ENCODE results near the gene HYAL2. TPM values are rescaled to one million over a fixed set of nuclear protein-coding genes. Genes with fewer than 3 reads are reported as not detected.

Gene HYAL2
- total and polyA plus RNA-seq, 9 of the 15 experiments (the other 6 are each of a cell fraction or from before 2014, with no cell fraction given): 0.36 to 22.7 (median 11.4) TPM; not detected in 1

GRCh38 chr3:50337175-50337861, 14.8 kb upstream of the HYAL2 start (continued):
- no peak; the same call in 1 of the 2 replicates for TF ChIP-seq SOX6 (IDR thresholded peaks at IDR 0.05)
- peak in 1 of 3 experiments; percentile 12 for TF ChIP-seq YY1 (IDR thresholded peaks at IDR 0.05; ENCODE audit: borderline replicate concordance in 1 of 3, control insufficient read depth in 1 of 3, extremely low read depth in 1 of 3, insufficient read depth in 3 of 3, insufficient read length in 1 of 3, insufficient replicate concordance in 2 of 3, low read depth in 1 of 3, low read length in 2 of 3)
- TF ChIP-seq GABPB2 (CRISPR knock-in tag; conservative IDR thresholded peaks at IDR 0.05): no peak
- TF ChIP-seq POLR3G (IDR thresholded peaks at IDR 0.05; ENCODE audit: extremely low read depth, insufficient read length, insufficient replicate concordance): no peak
- peak; percentile 55 for TF ChIP-seq HNRNPLL (IDR thresholded peaks at IDR 0.05; ENCODE audit: low read depth, low read length, poor library complexity, severe bottlenecking)
- no peak for TF ChIP-seq TEAD2 (tag; IDR thresholded peaks at IDR 0.05)
- no peak for TF ChIP-seq CTCFL (IDR thresholded peaks at IDR 0.05; ENCODE audit: borderline replicate concordance, insufficient read depth, low read depth, low read length, poor library complexity, severe bottlenecking)
- TF ChIP-seq, protein P1, sequence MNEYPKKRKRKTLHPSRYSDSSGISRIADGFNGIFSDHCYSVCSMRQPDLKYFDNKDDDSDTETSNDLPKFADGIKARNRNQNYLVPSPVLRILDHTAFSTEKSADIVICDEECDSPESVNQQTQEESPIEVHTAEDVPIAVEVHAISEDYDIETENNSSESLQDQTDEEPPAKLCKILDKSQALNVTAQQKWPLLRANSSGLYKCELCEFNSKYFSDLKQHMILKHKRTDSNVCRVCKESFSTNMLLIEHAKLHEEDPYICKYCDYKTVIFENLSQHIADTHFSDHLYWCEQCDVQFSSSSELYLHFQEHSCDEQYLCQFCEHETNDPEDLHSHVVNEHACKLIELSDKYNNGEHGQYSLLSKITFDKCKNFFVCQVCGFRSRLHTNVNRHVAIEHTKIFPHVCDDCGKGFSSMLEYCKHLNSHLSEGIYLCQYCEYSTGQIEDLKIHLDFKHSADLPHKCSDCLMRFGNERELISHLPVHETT (CRISPR knock-in tag; conservative IDR thresholded peaks at IDR 0.05 in 1 of 2, IDR thresholded peaks at IDR 0.05 in 1 of 2): peak in 1 of 2 experiments; percentile 93; a peak in 2 of 4 replicates
- no peak for TF ChIP-seq CBFA2T3 (IDR thresholded peaks at IDR 0.05)
- TF ChIP-seq HIVEP1 (CRISPR knock-in tag; IDR thresholded peaks at IDR 0.05): no peak
- no peak for TF ChIP-seq BRD4 (IDR thresholded peaks at IDR 0.05)
- TF ChIP-seq, protein P2, sequence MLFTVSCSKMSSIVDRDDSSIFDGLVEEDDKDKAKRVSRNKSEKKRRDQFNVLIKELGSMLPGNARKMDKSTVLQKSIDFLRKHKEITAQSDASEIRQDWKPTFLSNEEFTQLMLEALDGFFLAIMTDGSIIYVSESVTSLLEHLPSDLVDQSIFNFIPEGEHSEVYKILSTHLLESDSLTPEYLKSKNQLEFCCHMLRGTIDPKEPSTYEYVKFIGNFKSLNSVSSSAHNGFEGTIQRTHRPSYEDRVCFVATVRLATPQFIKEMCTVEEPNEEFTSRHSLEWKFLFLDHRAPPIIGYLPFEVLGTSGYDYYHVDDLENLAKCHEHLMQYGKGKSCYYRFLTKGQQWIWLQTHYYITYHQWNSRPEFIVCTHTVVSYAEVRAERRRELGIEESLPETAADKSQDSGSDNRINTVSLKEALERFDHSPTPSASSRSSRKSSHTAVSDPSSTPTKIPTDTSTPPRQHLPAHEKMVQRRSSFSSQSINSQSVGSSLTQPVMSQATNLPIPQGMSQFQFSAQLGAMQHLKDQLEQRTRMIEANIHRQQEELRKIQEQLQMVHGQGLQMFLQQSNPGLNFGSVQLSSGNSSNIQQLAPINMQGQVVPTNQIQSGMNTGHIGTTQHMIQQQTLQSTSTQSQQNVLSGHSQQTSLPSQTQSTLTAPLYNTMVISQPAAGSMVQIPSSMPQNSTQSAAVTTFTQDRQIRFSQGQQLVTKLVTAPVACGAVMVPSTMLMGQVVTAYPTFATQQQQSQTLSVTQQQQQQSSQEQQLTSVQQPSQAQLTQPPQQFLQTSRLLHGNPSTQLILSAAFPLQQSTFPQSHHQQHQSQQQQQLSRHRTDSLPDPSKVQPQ (CRISPR knock-in tag; IDR thresholded peaks at IDR 0.05; ENCODE audit: borderline replicate concordance): no peak
- TF ChIP-seq ETV5 (CRISPR knock-in tag; IDR thresholded peaks at IDR 0.05; ENCODE audit: low read depth): no peak
- TF ChIP-seq MBD2 (IDR thresholded peaks at IDR 0.05; ENCODE audit: borderline replicate concordance, low read depth): peak; percentile 7; the same call in 1 of the 2 replicates
- no peak for TF ChIP-seq SMARCA4 (IDR thresholded peaks at IDR 0.05)
- no peak for TF ChIP-seq SMAD1 (IDR thresholded peaks at IDR 0.05; ENCODE audit: low read depth, low read length, partially characterized antibody)
- no peak for TF ChIP-seq SIN3B (IDR thresholded peaks at IDR 0.05; ENCODE audit: low read depth)
- peak; percentile 99 for TF ChIP-seq ATF7 (IDR thresholded peaks at IDR 0.05)
- TF ChIP-seq ZNF584 (CRISPR knock-in tag; IDR thresholded peaks at IDR 0.05; ENCODE audit: low read depth): no peak
- 0 out of 2 replicates have a peak, but pooled peaks have one; percentile 56 for TF ChIP-seq ZC3H4 (CRISPR knock-in tag; IDR thresholded peaks at IDR 0.05; ENCODE audit: borderline replicate concordance)
- TF ChIP-seq TRIM24 (IDR thresholded peaks at IDR 0.05): no peak
- TF ChIP-seq FIP1L1 (IDR thresholded peaks at IDR 0.05; ENCODE audit: low read depth, low read length, poor library complexity, severe bottlenecking): no peak
